DOHH2 (cell line): Measurements from ENCODE around the gene KIF18A.

ENCODE experiments used
- H3F3A ChIP-seq: fragments of 200-600 bp; sonication (generic), shearing (Covaris generic); 2 replicates; pipeline ENCODE4 v1.6.0; 2016; ENCODE audit warnings: antibody characterized with exemption, mild to moderate bottlenecking; ENCODE audit not compliant: control insufficient read depth, insufficient read depth
- H3K27ac ChIP-seq: fragments of 200-600 bp; sonication (generic); 2 replicates; pipeline ENCODE4 v1.5.1; 2014; ENCODE audit warnings: low read depth, mild to moderate bottlenecking, low read length, moderate library complexity
- H3K27me3 ChIP-seq: fragments of 200-600 bp; sonication (generic); 2 replicates; pipeline ENCODE4 v1.6.1; 2014; ENCODE audit warnings: mild to moderate bottlenecking, low read length, mixed read lengths; ENCODE audit not compliant: control insufficient read depth
- H3K36me3 ChIP-seq: fragments of 200-600 bp; sonication (generic); 2 replicates; pipeline ENCODE4 v1.6.1; 2014; ENCODE audit warnings: mild to moderate bottlenecking, low read length, moderate library complexity, mixed read lengths; ENCODE audit not compliant: control insufficient read depth
- H3K4me1 ChIP-seq: fragments of 200-600 bp; sonication (generic); 2 replicates; pipeline ENCODE4 v1.6.1; 2014; ENCODE audit warnings: mild to moderate bottlenecking, low read length, mixed read lengths; ENCODE audit not compliant: control insufficient read depth
- H3K4me2 ChIP-seq: fragments of 200-600 bp; sonication (generic); 2 replicates; pipeline ENCODE4 v1.6.0; 2014; ENCODE audit warnings: mild to moderate bottlenecking, low read length, moderate library complexity
- H3K4me3 ChIP-seq: fragments of 200-600 bp; sonication (generic); 2 replicates; pipeline ENCODE4 v1.5.1; 2014; ENCODE audit warnings: mild to moderate bottlenecking, low read length, mixed read lengths
- H3K79me2 ChIP-seq: fragments of 200-600 bp; sonication (generic); 2 replicates; pipeline ENCODE4 v1.6.1; 2014; ENCODE audit warnings: mild to moderate bottlenecking, low read length, mixed read lengths; ENCODE audit not compliant: control insufficient read depth
- H3K9me2 ChIP-seq: fragments of 200-600 bp; sonication (generic); replicated peaks from 2 replicates; pipeline ENCODE4 v1.6.1; 2014; ENCODE audit warnings: mild to moderate bottlenecking, low read length, mixed read lengths; ENCODE audit not compliant: control insufficient read depth
- H3K9me3 ChIP-seq: fragments of 200-600 bp; sonication (generic); 2 replicates; pipeline ENCODE4 v1.6.1; 2014; ENCODE audit warnings: antibody characterized with exemption, low read length, mixed read lengths; ENCODE audit not compliant: control insufficient read depth, insufficient read depth
- H4K20me1 ChIP-seq: fragments of 200-600 bp; sonication (generic); 2 replicates; pipeline ENCODE4 v1.6.0; 2014; ENCODE audit warnings: low read depth, mild to moderate bottlenecking, antibody characterized with exemption, low read length, moderate library complexity; ENCODE audit not compliant: control insufficient read depth, insufficient read depth
- CTCF ChIP-seq: fragments of 200-600 bp; sonication (generic); IDR thresholded peaks from one replicate; pipeline ENCODE4 v1.5.1; 2014; ENCODE audit warnings: antibody characterized with exemption, mild to moderate bottlenecking, low read depth, low read length; ENCODE audit not compliant: poor library complexity, severe bottlenecking
- EZH2phosphoT487 ChIP-seq: fragments of 200-600 bp; sonication (generic); IDR thresholded peaks from 2 replicates; pipeline ENCODE4 v1.6.1; 2017; ENCODE audit warnings: borderline replicate concordance, mild to moderate bottlenecking, antibody characterized with exemption, low read length, moderate library complexity, mixed read lengths

The KIF18A gene

GRCh38 chr11:27977031-27977430 is 130.9 kb downstream of the KIF18A start:
- TF ChIP-seq EZH2phosphoT487 (no peak), CTCF (no peak)
- no peaks in the 10 kb centered on the region for H3F3A ChIP-seq

DNA sequence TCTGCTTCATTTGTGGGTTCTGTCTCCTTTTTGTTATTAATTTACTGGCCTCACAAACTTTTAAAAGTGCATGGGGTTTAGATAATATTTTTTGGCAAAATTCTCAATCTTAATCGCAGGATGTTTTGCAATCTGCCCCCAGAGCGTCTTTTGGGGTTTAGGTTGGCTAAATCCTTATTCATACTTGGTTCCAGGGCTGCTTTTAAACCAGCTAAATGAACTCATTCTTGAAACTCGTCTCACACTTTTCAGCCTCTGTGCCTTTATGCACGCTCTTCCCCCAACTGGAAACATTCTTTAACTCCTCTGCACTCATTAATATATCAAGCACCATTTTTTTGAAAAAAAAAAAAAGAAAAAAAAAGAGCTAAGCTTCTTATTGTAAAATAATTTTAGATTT is 131.7 kb downstream of the KIF18A start:
- Histone ChIP-seq H3K79me2 (no peaks in the 10 kb centered on the region), H3K4me3 (no peak overlapping the region), H3K9me2 (no peaks in the 10 kb centered on the region), H3F3A (no peaks in the 10 kb centered on the region), H3K9me3 (no peaks in the 10 kb centered on the region), H3K36me3 (no peaks in the 10 kb centered on the region), H3K4me1 (no peaks in the 10 kb centered on the region), H3K4me2 (no peak overlapping the region), H4K20me1 (no peaks in the 10 kb centered on the region), H3K27ac (no peak overlapping the region), H3K27me3 (no peaks in the 10 kb centered on the region)
- TF ChIP-seq EZH2phosphoT487 (no peak), CTCF (no peak)

More at GRCh38 chr11:27977031-27977430, 130.9 kb downstream of the KIF18A start:
- Histone ChIP-seq H3K4me1 (no peaks in the 10 kb centered on the region), H3K27ac (no peak overlapping the region), H3K79me2 (no peaks in the 10 kb centered on the region), H3K27me3 (no peaks in the 10 kb centered on the region), H3K9me3 (no peaks in the 10 kb centered on the region), H3K9me2 (no peaks in the 10 kb centered on the region), H3K4me2 (no peak overlapping the region), H3K4me3 (no peak overlapping the region), H4K20me1 (no peaks in the 10 kb centered on the region), H3K36me3 (no peaks in the 10 kb centered on the region)

DNA sequence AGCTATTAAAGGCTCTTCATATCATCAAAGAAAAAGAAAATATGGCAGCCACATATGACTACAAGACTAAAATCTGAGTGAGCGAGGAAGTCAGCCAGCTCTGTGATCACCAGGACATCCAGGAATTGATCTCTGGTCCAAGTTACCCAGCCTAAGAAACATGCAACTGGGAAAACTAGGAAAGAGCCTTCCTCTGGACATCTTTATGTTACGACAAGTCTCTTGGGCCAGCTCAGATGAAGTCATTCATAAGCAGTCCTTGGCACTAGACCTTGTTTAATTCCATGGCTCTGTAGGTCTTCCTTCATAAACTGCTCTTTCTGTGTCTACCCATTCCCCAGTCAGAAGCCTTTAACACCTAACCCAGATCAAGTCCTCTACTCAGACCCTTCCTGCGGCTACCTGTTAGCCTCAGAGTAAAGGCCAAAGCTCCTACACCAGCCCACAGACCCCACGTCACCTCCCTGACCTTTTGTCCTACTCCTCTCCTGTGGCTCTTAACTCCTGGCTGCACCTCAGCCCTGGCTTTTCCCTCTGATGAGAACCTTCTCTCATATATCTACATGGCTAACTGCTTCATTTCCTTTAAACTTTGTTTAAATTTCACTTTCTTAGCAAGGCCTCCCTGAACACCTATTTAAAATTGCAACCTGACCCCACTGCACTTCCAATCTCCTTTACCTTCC is 134.0 kb downstream of the KIF18A start:
- Histone ChIP-seq H3F3A (no peaks in the 10 kb centered on the region), H3K27ac (no peak overlapping the region), H3K4me1 (no peaks in the 10 kb centered on the region), H3K4me2 (no peak overlapping the region), H3K79me2 (no peaks in the 10 kb centered on the region), H3K9me2 (no peaks in the 10 kb centered on the region), H3K36me3 (no peaks in the 10 kb centered on the region), H4K20me1 (no peaks in the 10 kb centered on the region), H3K4me3 (no peak overlapping the region), H3K27me3 (no peaks in the 10 kb centered on the region), H3K9me3 (no peaks in the 10 kb centered on the region)
- no peak for TF ChIP-seq EZH2phosphoT487
- no peak for TF ChIP-seq CTCF
